Medulla oblongata (tissue), 1 donor: ENCODE measurements around the gene CCNJ.

ENCODE experiments used
- DNase-seq: peaks from one replicate; pipeline ENCODE4 v3.0.0-alpha.2; 2015; ENCODE audit errors: extremely low spot score

The CCNJ gene

DNA sequence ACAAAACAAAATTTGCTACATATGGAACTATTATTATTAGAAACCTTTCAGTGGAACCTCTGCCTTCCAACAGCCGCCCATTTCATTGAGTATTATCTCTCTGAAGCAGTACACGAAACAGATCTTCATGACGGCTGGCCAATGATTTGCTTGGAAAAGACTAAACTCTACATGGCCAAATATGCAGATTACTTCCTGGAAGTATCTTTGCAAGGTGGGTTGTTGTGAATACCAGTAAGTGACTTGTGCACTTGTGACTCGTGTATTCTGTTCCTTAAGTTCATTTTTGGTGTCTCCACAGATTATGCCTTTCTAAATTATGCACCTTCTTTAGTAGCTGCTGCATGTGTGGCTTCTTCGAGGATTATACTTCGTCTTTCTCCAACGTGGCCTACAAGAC is 13.4 kb downstream of the CCNJ start:
- no peak for DNase-seq

DNA sequence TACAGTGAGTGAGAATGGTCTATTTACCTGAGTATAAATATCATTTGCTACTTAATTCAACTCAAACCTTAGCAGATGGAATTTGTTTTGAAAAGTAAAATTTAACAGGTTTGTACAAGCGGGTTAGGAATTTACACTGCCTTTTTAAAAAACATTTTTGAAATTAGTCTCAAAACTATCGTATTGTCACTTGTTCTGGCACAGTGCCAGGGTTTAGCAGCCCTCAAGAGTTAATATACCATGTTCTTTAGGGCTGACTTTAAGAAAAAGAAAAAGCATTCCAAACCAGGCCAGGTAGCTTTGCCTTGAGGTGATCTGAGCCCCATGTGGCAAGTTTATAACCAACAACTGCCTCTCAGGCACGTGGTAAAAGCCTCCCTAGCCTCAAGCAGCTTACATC is 17.8 kb downstream of the CCNJ start:
- DNase-seq: no peak

GRCh38 chr10:96072674-96073073 is 29.3 kb downstream of the CCNJ start:
- DNase-seq: no peak

GRCh38 chr10:96073722-96074121 is 30.3 kb downstream of the CCNJ start:
- no peak for DNase-seq

- no peak for DNase-seq
These were observed 31.4 kb downstream of the CCNJ start for GRCh38 chr10:96074776-96075175.

DNA sequence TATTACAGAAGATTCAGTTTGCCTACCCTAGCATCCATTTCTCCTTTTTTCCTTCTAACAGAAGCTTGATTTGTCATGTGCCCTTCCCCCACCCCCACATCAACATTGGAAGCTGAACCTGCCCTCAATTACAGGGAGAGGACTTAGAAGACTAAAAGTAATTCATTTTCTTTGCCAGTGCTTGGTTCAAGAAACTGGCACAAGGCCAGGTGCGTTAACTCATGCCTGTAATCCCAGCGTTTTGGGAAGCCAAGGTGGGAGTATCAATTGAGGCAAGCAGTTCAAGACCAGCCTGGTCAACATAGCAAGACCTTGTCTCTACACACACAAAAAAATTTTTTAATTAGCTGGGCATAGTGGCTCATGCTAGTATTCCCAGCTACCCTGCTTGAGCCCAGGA is 32.6 kb downstream of the CCNJ start:
- DNase-seq: no peak

DNA sequence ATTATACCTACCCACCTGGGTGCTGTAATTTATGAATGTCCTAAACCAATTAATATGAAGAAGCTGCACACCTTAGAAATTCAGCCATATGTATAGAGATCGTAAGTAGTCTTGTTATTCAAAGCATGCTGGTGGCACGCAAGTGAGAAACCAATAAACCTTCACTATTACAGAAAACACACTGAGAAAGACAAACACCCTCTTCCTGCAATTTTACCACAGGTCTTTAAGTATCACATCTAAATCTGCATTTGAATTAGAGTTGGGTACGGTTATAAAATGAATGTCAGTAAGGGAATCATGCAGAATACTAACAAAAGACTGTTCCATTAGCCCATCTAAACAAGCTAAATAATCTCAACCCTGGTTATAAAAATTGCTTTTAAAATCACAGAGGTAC is 33.8 kb downstream of the CCNJ start:
- no peak for DNase-seq

GRCh38 chr10:96082153-96082552 is 38.8 kb downstream of the CCNJ start:
- no peak for DNase-seq

GRCh38 chr10:96082748-96083147 is 39.4 kb downstream of the CCNJ start:
- no peak for DNase-seq

GRCh38 chr10:96089116-96089515 is 45.7 kb downstream of the CCNJ start:
- no peak for DNase-seq

- peak; percentile 94 for DNase-seq
These were observed 46.5 kb downstream of the CCNJ start for GRCh38 chr10:96089670-96090462.

- no peak for DNase-seq
These were observed 47.0 kb downstream of the CCNJ start for GRCh38 chr10:96090463-96090800.

GRCh38 chr10:96092999-96093767 is 49.8 kb downstream of the CCNJ start:
- DNase-seq: no peak

DNA sequence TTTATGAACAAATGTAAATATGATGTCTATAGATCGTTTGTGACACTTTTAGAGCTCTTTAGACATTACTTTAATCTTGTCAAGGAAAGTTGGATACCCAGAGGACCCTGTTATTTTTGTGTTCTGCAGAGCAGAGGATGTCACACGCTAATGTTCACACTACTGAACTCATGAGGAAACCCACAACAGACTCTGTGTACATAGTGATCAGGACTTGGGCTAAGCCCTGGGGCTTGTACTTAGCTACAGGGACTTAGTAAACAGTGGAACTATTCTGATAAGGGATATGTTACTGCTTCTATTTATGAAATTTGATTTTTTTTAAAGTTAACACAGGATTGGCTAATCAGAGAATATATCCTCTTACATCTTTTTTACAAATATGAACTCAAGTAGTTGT is 50.6 kb downstream of the CCNJ start:
- no peak for DNase-seq

DNA sequence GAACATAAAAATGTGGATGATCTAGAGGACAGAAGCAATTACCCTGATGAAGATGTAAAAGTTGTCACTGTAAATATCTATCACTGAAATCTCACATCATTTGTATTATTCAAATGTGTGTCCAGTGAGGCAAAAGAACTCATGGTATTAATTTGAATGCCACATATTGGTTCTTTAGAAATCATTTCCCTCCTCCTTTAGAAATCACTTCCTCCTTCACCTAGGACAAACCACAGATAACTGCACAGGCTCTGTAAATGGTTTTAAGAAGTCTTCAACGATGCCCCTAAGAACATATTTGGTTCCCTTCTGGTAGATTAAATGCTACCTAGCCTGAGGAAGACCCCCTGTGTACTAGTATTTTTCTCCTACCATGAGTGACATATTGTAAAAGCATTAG is 53.6 kb downstream of the CCNJ start:
- no peak for DNase-seq

DNA sequence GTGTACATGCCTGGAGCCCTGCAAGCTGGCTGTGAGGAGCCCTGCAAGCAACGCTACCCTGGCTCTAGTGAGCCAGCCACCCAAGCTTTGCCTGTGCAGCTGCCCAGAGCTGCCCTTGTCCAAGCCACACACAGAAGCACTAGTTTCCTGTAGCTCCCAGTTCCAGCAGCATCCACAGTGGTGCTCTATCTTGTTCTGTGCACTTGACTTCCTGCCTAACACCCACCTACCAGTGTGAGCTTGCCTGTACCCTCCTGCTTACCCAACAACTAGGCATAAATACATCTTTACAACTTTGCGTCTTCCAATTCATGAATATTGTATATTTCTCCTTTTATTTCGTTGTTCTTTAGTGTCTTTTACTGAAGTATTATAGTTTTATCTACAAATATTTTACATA is 54.5 kb downstream of the CCNJ start:
- no peak for DNase-seq

DNA sequence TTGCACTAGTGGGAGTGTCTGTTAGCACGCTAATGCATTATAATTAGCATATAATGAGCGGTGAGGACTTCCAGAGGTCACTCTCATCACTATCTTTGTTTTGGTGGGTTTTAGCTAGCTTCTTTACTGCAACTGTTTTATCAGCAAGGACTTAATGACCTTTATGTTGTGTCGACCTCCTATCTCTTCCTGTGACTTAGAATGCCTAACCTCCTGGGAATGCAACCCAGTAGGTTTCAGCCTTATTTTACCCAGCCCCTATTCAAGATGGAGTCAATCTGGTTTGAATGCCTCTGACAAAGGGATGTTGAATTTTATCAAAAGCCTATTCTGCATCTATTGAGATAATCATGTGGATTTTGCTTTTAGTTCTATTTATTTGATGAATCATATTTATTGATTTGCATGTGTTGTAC is 64.2 kb downstream of the CCNJ start:
- DNase-seq: no peak
